Tibial nerve (tissue), 4 donors: ENCODE measurements around the gene SRPK3. TPM values are rescaled to one million over a fixed set of nuclear protein-coding genes. Genes with fewer than 3 reads are reported as not detected.

Experiments
- DNase-seq, 2 donors: peaks; one replicate each; pipeline ENCODE4 v3.0.0-alpha.2; 2019; ENCODE audit warnings: low spot score in 2 of 2
- H3K27ac ChIP-seq, 4 donors: fragments of 200-600 bp; sonication (generic) in 3 of 4; one replicate each; pipeline ENCODE4 v1.5.1; 2017 to 2019; ENCODE audit warnings: mild to moderate bottlenecking in 1 of 4
- H3K27me3 ChIP-seq, 2 donors: fragments of 200-600 bp; sonication (generic) in 1 of 2; one replicate each; pipeline versions ENCODE4 v1.5.1 to v1.6.0; 2017 to 2019
- H3K36me3 ChIP-seq, 3 donors: fragments of 200-600 bp; sonication (generic); one replicate each; pipeline ENCODE4 v1.5.1; 2018 to 2019
- H3K4me1 ChIP-seq, 4 donors: fragments of 200-600 bp; sonication (generic) in 3 of 4; one replicate each; pipeline ENCODE4 v1.5.1; 2017 to 2019
- H3K4me3 ChIP-seq, 4 donors: fragments of 200-600 bp; sonication (generic) in 3 of 4; one replicate each; pipeline ENCODE4 v1.5.1; 2017 to 2019; ENCODE audit warnings: mild to moderate bottlenecking in 1 of 4, moderate library complexity in 1 of 4
- H3K9me3 ChIP-seq, 4 donors: fragments of 200-600 bp; sonication (generic) in 3 of 4; one replicate each; pipeline ENCODE4 v1.5.1; 2017 to 2019
- EP300 ChIP-seq, 2 donors: sonication (generic); formaldehyde crosslinking; IDR thresholded peaks; one replicate each; pipeline ENCODE4 v1.6.1; 2017; ENCODE audit warnings: antibody characterized with exemption in 2 of 2, mild to moderate bottlenecking in 1 of 2
- POLR2A ChIP-seq, 2 donors: fragments of 450-650 bp; IDR thresholded peaks; one replicate each; pipeline ENCODE4 v1.6.1; 2017; ENCODE audit warnings: antibody characterized with exemption in 2 of 2, mild to moderate bottlenecking in 2 of 2, moderate library complexity in 2 of 2
- WGBS, 2 donors: methylation state at CpG; one replicate each; pipeline ENCODE4 v1.1.5; 2018; 5-methylcytosine and 5-hydroxymethylcytosine counted together
- total RNA-seq, 4 donors: library from RNA; depleted of rRNA; stranded (reverse); fragments of >200 nt; gene quantifications; one replicate each; pipeline ENCODE4 v1.1.0, GENCODE V29; 2016
- TF ChIP-seq, protein P1 (sequence below), 5 experiments: fragments of 200-600 bp in 3 of 5; fragments of 450-650 bp in 2 of 5; sonication (generic) in 3 of 5; IDR thresholded peaks; one replicate each; pipeline ENCODE4 v1.5.1; 2016 to 2019; ENCODE audit warnings: antibody characterized with exemption in 5 of 5, mild to moderate bottlenecking in 3 of 5, moderate library complexity in 2 of 5

The SRPK3 gene
- total RNA-seq, 4 donors from 2014 or later = 0.87 to 5.1 (median 1.4) TPM

DNA sequence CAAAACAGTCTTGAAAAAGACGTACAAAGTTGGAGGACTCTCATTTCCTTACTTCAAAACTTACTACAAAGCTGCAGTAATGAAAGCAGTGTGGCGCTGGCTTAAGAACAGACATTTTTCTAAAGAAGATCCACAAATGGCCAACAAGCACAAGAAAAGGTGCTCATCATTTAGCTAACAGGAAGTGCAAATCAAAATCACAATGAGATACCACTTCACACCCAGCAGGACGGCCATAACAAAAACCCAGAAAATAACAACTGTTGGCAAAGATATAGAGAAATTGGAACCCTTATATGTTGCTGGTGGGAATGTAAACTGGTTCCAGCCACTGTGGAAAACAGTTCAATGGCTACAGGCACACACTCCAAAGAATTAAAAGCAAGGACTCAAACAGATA lies 46.2 kb downstream of the SRPK3 start:
- DNase-seq = no peak
- no peaks in the 10 kb centered on the region for H3K36me3 ChIP-seq
- no peak overlapping the region for H3K27ac ChIP-seq
- no peak overlapping the region for H3K4me3 ChIP-seq
- H3K4me1 ChIP-seq = peaks cover 0 to 13% (median 0%) of the 10 kb centered on the region in 4 donors
- peaks cover 0 to 32% of the 10 kb centered on the region in 2 donors for H3K27me3 ChIP-seq
- 66 to 84% methylated on average over 3 of the region's 3 CpGs for WGBS, 2 donors
- H3K9me3 ChIP-seq = no peaks in the 10 kb centered on the region
- no peak for TF ChIP-seq EP300 (IDR thresholded peaks at IDR 0.05)
- no peak for TF ChIP-seq POLR2A (IDR thresholded peaks at IDR 0.05)
- TF ChIP-seq, protein P1, sequence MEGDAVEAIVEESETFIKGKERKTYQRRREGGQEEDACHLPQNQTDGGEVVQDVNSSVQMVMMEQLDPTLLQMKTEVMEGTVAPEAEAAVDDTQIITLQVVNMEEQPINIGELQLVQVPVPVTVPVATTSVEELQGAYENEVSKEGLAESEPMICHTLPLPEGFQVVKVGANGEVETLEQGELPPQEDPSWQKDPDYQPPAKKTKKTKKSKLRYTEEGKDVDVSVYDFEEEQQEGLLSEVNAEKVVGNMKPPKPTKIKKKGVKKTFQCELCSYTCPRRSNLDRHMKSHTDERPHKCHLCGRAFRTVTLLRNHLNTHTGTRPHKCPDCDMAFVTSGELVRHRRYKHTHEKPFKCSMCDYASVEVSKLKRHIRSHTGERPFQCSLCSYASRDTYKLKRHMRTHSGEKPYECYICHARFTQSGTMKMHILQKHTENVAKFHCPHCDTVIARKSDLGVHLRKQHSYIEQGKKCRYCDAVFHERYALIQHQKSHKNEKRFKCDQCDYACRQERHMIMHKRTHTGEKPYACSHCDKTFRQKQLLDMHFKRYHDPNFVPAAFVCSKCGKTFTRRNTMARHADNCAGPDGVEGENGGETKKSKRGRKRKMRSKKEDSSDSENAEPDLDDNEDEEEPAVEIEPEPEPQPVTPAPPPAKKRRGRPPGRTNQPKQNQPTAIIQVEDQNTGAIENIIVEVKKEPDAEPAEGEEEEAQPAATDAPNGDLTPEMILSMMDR (IDR thresholded peaks at IDR 0.05) = no peak

DNA sequence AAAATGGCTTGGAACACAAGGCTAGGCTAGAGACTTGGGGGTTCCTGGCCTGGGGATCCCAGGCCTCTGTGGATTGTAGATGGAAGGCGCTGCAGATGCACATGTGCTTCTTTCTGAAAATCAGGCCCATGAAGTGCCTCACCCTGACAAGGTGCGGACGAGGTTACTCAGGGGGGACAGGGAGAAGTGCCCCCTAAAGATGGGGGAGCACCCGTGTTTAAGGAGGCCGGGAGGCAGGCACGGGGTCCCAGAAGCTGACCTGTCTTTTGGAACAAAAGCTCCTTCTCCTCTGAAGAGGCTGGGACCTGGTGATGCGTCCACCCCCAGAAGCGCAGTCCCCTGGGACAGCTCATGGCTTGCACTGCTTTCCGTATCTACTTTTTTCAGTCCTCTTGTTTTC lies 47.1 kb downstream of the SRPK3 start:
- Histone ChIP-seq H3K9me3 (no peaks in the 10 kb centered on the region), H3K27ac (peak overlapping the region in 3 of 4 donors; percentile 40 to 75 (median 45)), H3K36me3 (no peaks in the 10 kb centered on the region), H3K4me1 (peaks cover 0 to 13% (median 0%) of the 10 kb centered on the region in 4 donors), H3K27me3 (peaks cover 0 to 38% of the 10 kb centered on the region in 2 donors), H3K4me3 (peak overlapping the region in 2 of 4 donors; percentile 52 to 62)
- DNase-seq = no peak
- 57 to 88% methylated on average over 5 to 9 of the region's 9 CpGs for WGBS, 2 donors
- TF ChIP-seq, protein P1 (IDR thresholded peaks at IDR 0.05) = no peak
- TF ChIP-seq EP300 (IDR thresholded peaks at IDR 0.05) = no peak
- no peak for TF ChIP-seq POLR2A (IDR thresholded peaks at IDR 0.05)

DNA sequence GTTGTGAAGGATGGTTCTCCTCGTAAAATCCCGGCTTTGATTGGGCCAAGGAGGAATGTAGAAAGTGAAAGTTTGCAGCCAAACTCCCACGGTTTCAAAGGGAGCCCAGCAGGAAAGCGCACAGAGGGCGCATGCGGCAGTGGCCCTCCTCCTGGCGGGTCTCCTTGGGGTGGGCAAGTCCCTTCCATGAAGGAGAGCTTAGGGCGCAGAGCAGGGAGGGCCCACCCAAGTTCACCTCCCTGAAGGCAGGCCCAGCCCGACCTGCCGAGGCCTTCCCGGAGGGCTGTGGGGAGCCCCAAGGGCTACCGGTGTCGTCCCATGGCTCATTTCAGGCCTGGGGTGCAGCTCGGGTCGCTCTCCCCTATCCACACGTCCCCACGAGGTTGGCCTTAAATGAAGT lies 47.5 kb downstream of the SRPK3 start:
- no peak for DNase-seq
- WGBS, 2 donors = 44 to 48% methylated on average over 12 of the region's 17 CpGs
- H3K36me3 ChIP-seq = no peaks in the 10 kb centered on the region
- TF ChIP-seq, protein P1 (IDR thresholded peaks at IDR 0.05) = no peak
- TF ChIP-seq EP300 (IDR thresholded peaks at IDR 0.05) (no peak), POLR2A (IDR thresholded peaks at IDR 0.05) (no peak)
- peaks cover 0 to 38% of the 10 kb centered on the region in 2 donors for H3K27me3 ChIP-seq
- H3K27ac ChIP-seq = peak overlapping the region in 3 of 4 donors; percentile 45 to 75 (median 73)
- H3K9me3 ChIP-seq = no peaks in the 10 kb centered on the region
- H3K4me1 ChIP-seq = peaks cover 0 to 13% (median 0%) of the 10 kb centered on the region in 4 donors
- peak overlapping the region; percentile 35 to 62 (median 48) for H3K4me3 ChIP-seq

DNA sequence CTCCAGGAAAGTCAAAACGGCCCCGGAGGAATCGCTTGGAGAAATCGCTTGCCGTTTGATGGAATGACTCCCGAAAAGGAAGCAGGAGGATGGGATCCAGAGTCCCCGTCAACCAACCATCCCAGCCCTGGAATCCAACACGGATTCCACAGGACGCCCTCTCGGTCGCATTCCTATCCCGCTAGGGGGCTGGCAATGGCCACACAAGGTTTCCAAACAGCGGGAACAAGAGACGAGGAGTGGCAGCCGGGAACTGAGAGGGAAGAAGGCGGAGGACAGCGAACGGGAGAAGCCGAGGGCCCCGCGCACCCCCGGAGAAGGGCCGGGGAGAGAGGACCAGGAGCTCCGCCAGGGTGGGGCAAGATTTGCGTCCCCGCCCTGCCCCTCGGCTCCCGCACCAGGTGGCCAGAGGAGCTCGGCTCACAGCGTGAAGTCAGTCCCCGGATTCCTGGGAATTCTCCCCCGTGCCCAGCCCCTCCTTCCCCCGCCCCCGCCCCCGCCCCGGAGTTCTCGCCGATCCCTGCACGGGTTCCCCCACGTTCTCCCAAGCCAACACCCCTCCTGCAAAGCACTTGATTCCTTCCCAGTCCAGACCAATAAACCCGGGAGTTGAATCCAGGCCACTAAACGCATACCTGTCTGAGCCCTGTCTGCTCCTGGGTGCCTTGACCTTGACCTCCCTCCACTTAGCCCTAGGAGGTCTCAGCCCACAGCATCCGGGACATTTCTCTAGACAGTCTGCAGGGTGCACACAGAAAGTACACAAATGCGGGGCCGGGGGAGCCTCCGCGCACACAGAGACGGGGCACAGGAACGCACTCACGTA lies 48.1 kb downstream of the SRPK3 start:
- peak overlapping the region; percentile 35 to 62 (median 48) for H3K4me3 ChIP-seq
- peaks cover 0 to 13% (median 0%) of the 10 kb centered on the region in 4 donors for H3K4me1 ChIP-seq
- no peak for DNase-seq
- H3K9me3 ChIP-seq = no peaks in the 10 kb centered on the region
- H3K36me3 ChIP-seq = no peaks in the 10 kb centered on the region
- H3K27ac ChIP-seq = peak overlapping the region in 3 of 4 donors; percentile 45 to 75 (median 73)
- TF ChIP-seq EP300 (IDR thresholded peaks at IDR 0.05) (no peak), POLR2A (IDR thresholded peaks at IDR 0.05) (no peak)
- TF ChIP-seq, protein P1 (IDR thresholded peaks at IDR 0.05) = no peak
- H3K27me3 ChIP-seq = peaks cover 0 to 32% of the 10 kb centered on the region in 2 donors
- 5 to 21% methylated on average over 24 to 48 of the region's 50 CpGs for WGBS, 2 donors

DNA sequence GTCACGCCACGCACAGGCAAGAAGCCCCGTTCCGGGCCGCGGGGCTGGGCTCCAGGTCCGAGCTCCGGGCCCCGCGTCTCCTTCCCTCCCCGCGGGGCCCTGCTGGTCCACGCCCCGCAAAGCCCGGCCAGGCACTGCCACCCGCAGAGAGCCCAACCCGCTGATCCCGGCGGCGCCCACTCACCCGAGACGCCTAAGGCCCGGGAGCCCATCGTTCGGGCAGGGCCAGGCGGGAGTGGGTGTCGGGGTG lies 48.6 kb downstream of the SRPK3 start:
- Histone ChIP-seq H3K27ac (peak overlapping the region in 3 of 4 donors; percentile 45 to 75 (median 73)), H3K4me1 (peaks cover 0 to 13% (median 0%) of the 10 kb centered on the region in 4 donors), H3K4me3 (peak overlapping the region; percentile 35 to 62 (median 48)), H3K36me3 (no peaks in the 10 kb centered on the region), H3K9me3 (no peaks in the 10 kb centered on the region), H3K27me3 (peaks cover 0 to 27% of the 10 kb centered on the region in 2 donors)
- 22% methylated on average over 20 of the region's 27 CpGs; no CpG with 5 or more reads in 1 of the 2 donors for WGBS, 2 donors
- TF ChIP-seq EP300 (IDR thresholded peaks at IDR 0.05) (no peak), POLR2A (IDR thresholded peaks at IDR 0.05) (no peak)
- TF ChIP-seq, protein P1 (IDR thresholded peaks at IDR 0.05) = no peak
- DNase-seq = no peak
